K562 (cell line): ENCODE results near the gene GZMM. TPM values are rescaled to one million over a fixed set of nuclear protein-coding genes. Genes with fewer than 3 reads are reported as not detected.
A peak's percentile ranks its signal among the peaks of the same experiment; 100 is the strongest.

Experiments
- CAMTA2 ChIP-seq: fragments of 250-450 bp; sonication (Bioruptor Pico); conservative IDR thresholded peaks from 2 replicates; pipeline ENCODE4 v1.5.1; 2022
- CEBPZ ChIP-seq: fragments of 150-350 bp; IDR thresholded peaks from 2 replicates; pipeline ENCODE4 v1.6.1; 2014; ENCODE audit warnings: low read depth, mild to moderate bottlenecking, low read length, borderline replicate concordance
- CUX1 ChIP-seq: fragments of 200-800 bp; sonication (Bioruptor generic); IDR thresholded peaks from 2 replicates; pipeline ENCODE4 v1.6.1; 2016; ENCODE audit warnings: missing genetic modification characterization, missing compliant biosample characterization
- ID3 ChIP-seq, 2 experiments: fragments of 250-450 bp in 1 of 2; fragments of 450-650 bp in 1 of 2; sonication (Bioruptor Pico) in 1 of 2; IDR thresholded peaks; 2 replicates each; pipeline versions ENCODE4 v1.6.1 to v1.8.0; 2016 to 2021; ENCODE audit warnings: mild to moderate bottlenecking in 2 of 2, moderate library complexity in 2 of 2, missing compliant biosample characterization in 1 of 2, missing genetic modification characterization in 1 of 2
- MXI1 ChIP-seq: IDR thresholded peaks from 2 replicates; pipeline ENCODE4 v1.6.1; 2011; ENCODE audit warnings: low read depth, mild to moderate bottlenecking, improper control_type of control experiment, low read length
- NELFE ChIP-seq: IDR thresholded peaks from 2 replicates; pipeline ENCODE4 v1.6.1; 2011; ENCODE audit warnings: mild to moderate bottlenecking; ENCODE audit not compliant: insufficient read depth, insufficient read length
- USF2 ChIP-seq: sonication (generic); formaldehyde crosslinking; IDR thresholded peaks from 2 replicates; pipeline ENCODE4 v1.5.0; 2020; ENCODE audit warnings: missing genetic modification reagents
- ZBTB9 ChIP-seq: fragments of 450-650 bp; formaldehyde crosslinking; IDR thresholded peaks from 2 replicates; pipeline ENCODE4 v1.4.0; 2020; ENCODE audit warnings: mild to moderate bottlenecking, moderate library complexity
- ZHX1 ChIP-seq: fragments of 150-350 bp; conservative IDR thresholded peaks from 2 replicates; pipeline ENCODE4 v1.6.1; 2014; ENCODE audit warnings: low read length
- ZKSCAN1 ChIP-seq: fragments of 150-350 bp; IDR thresholded peaks from 2 replicates; pipeline ENCODE4 v1.6.1; 2016; ENCODE audit warnings: low read depth, low read length
- ZNF263 ChIP-seq: sonication (generic); formaldehyde crosslinking; IDR thresholded peaks from 2 replicates; pipeline ENCODE4 v1.8.0; 2022; ENCODE audit warnings: mild to moderate bottlenecking, missing genetic modification reagents, borderline replicate concordance
- polyA plus RNA-seq, 8 experiments: library from polyadenylated mRNA; depleted of rRNA in 4 of 8; stranded (reverse) in 5 of 8; unstranded in 3 of 8; fragments of >200 nt; fragmentation: Nextera tagmentation in 2 of 8; fragmentation: Illumina TruSeq in 1 of 8; extraction: Ambion mirVana in 2 of 8; extraction: Trizol in 1 of 8; gene quantifications; 2 replicates each; pipeline versions ENCODE4 v1.2.1 to v1.2.3, GENCODE V29; 2011 to 2014; ENCODE audit warnings: inconsistent platforms in 1 of 8, missing spikeins in 1 of 8
- total RNA-seq, 7 experiments: library from RNA; depleted of rRNA in 6 of 7; stranded (reverse); fragments of >200 nt in 6 of 7; fragmentation: Illumina TruSeq in 2 of 7; extraction: Trizol in 2 of 7; gene quantifications; 2 replicates each; pipeline versions ENCODE4 v1.2.1 to v1.2.3, GENCODE V29; 2011 to 2021; ENCODE audit warnings: low replicate concordance in 1 of 7

Gene GZMM
- total and polyA plus RNA-seq, 9 of the 15 experiments (the other 6 are each of a cell fraction or from before 2014, with no cell fraction given) = 0.08 to 2.6 (median 0.70) TPM; not detected in 2

GRCh38 chr19:572140-572742, 28.4 kb downstream of the GZMM start, which contains the start of gene BSG (continued):
- TF ChIP-seq CUX1 (no peak), ZBTB9 (no peak), ID3 (CRISPR knock-in tag; IDR thresholded peaks at IDR 0.05) (no peak), ID3 (tag; IDR thresholded peaks at IDR 0.05) (peak; percentile 69; the same call in 1 of the 2 replicates), CAMTA2 (CRISPR knock-in tag) (peak; percentile 82; the same call in 1 of the 2 replicates), ZNF263 (CRISPR knock-in tag) (0 out of 2 replicates have a peak, but pooled peaks have one; percentile 24), ZKSCAN1 (no peak), MXI1 (peak; percentile 81), NELFE (peak; percentile 46), ZHX1 (no peak; the same call in 1 of the 2 replicates), USF2 (peak; percentile 98), CEBPZ (no peak)
